K562 (cell line): Measurements from ENCODE around the gene ODAD2.

Experiments
- MEIS2 ChIP-seq: fragments of 450-650 bp; IDR thresholded peaks from 2 replicates; pipeline ENCODE4 v1.6.1; 2014; ENCODE audit warnings: mild to moderate bottlenecking; ENCODE audit not compliant: partially characterized antibody
- NFRKB ChIP-seq: fragments of 450-650 bp; IDR thresholded peaks from 2 replicates; pipeline ENCODE4 v1.6.1; 2016; ENCODE audit warnings: low read depth
- SMAD1 ChIP-seq: fragments of 150-350 bp; IDR thresholded peaks from 2 replicates; pipeline ENCODE4 v1.6.1; 2014; ENCODE audit warnings: low read length, low read depth; ENCODE audit not compliant: partially characterized antibody
- ZNF444 ChIP-seq: fragments of 250-450 bp; sonication (Bioruptor Pico); IDR thresholded peaks from 2 replicates; pipeline ENCODE4 v1.4.0; 2020; ENCODE audit warnings: mild to moderate bottlenecking, moderate library complexity

DNA sequence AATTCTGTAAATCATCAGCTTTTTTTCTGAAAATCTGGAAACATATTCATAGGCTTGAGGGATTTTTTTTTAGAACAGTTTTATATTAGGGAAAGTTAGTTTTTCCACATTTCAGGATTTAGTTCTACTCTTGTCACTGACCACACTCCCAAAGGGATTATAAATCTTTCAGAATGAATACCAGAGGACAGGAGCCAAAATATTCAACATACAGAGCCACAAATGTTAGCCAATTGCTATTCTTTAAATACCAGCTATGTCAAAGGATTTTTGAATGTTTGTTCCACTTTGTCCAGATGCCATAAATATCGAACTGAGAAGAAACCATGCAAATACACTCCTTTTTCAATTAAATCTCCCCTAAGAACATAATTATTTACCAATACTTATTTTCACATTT, 50.7 kb downstream of the ODAD2 start:
- TF ChIP-seq MEIS2: no peak
- TF ChIP-seq ZNF444: no peak
- TF ChIP-seq NFRKB: no peak
- TF ChIP-seq SMAD1: no peak
